HG02970 (cell line): Measurements from ENCODE around the gene LETM1.

Experiments
- ATAC-seq: cut with Tn5 transposase; IDR thresholded peaks from one replicate; pipeline ENCODE4 v1.9.1; 2021; ENCODE audit warnings: mild to moderate bottlenecking, moderate library complexity, moderate number of reproducible peaks; ENCODE audit not compliant: unreplicated experiment, low FRiP score

Gene LETM1

GRCh38 chr4:1797861-1798579, 57.9 kb downstream of the LETM1 start:
- ATAC-seq, result no peak

- ATAC-seq, result no peak
Measured at GRCh38 chr4:1797298-1797860, 58.6 kb downstream of the LETM1 start.

- no peak for ATAC-seq
Measured at GRCh38 chr4:1796486-1797204, 59.3 kb downstream of the LETM1 start.

GRCh38 chr4:1795299-1796195, 60.4 kb downstream of the LETM1 start:
- ATAC-seq, result no peak

- no peak for ATAC-seq
Measured at GRCh38 chr4:1794809-1795298, 61.1 kb downstream of the LETM1 start.

- no peak for ATAC-seq
Measured at GRCh38 chr4:1793940-1794808, 61.8 kb downstream of the LETM1 start.

- ATAC-seq, result no peak
Measured at GRCh38 chr4:1793496-1793840, 62.5 kb downstream of the LETM1 start.

- ATAC-seq, result no peak
Measured at GRCh38 chr4:1792832-1793495, 63.0 kb downstream of the LETM1 start, which contains the start of gene FGFR3. Gene FGFR3, plus strand, starts transcription at chr4:1793293. Its CDS starts 642 bp downstream, at chr4:1793935.

- no peak for ATAC-seq
Measured at GRCh38 chr4:1792158-1792831, 63.7 kb downstream of the LETM1 start.

- no peak for ATAC-seq
Measured at GRCh38 chr4:1790005-1790404, 66.0 kb downstream of the LETM1 start.

GRCh38 chr4:1789552-1789951, 66.4 kb downstream of the LETM1 start:
- ATAC-seq, result no peak

GRCh38 chr4:1788254-1788973, 67.5 kb downstream of the LETM1 start:
- ATAC-seq, result no peak

- no peak for ATAC-seq
Measured at GRCh38 chr4:1787411-1788077, 68.4 kb downstream of the LETM1 start.

- no peak for ATAC-seq
Measured at GRCh38 chr4:1786544-1787362, 69.2 kb downstream of the LETM1 start.

- no peak for ATAC-seq
Measured at GRCh38 chr4:1785592-1785991, 70.4 kb downstream of the LETM1 start.

- ATAC-seq, result no peak
Measured at GRCh38 chr4:1784789-1785591, 71.0 kb downstream of the LETM1 start.
